Heart right ventricle (tissue), 16 donors: Measurements from ENCODE around the gene MED16. TPM values are rescaled to one million over a fixed set of nuclear protein-coding genes. Genes with fewer than 3 reads are reported as not detected.

Experiments used
- ATAC-seq, 8 donors: fragments of 200-7000 bp; cut with Tn5 transposase; one replicate each; pipeline ENCODE4 v1.9.1; 2020; ENCODE audit warnings: mild to moderate bottlenecking in 8 of 8, moderate library complexity in 8 of 8, moderate number of reproducible peaks in 1 of 8
- DNase-seq, 2 donors: peaks; one replicate each; pipeline ENCODE4 v3.0.0-alpha.2; 2020
- H3K27ac ChIP-seq, 10 donors: fragments of 200-600 bp; sonication (generic) in 2 of 10; one replicate each; pipeline versions ENCODE4 v1.5.0 to v1.8.0; 2020 to 2022; ENCODE audit warnings: mild to moderate bottlenecking in 3 of 10
- H3K27me3 ChIP-seq, 7 donors: fragments of 200-600 bp; one replicate each; pipeline ENCODE4 v1.8.0; 2021 to 2022; ENCODE audit warnings: mild to moderate bottlenecking in 2 of 7
- H3K36me3 ChIP-seq, 9 donors: fragments of 200-600 bp; sonication (generic) in 1 of 9; one replicate each; pipeline versions ENCODE4 v1.5.0 to v1.8.0; 2020 to 2022; ENCODE audit warnings: mild to moderate bottlenecking in 2 of 9
- H3K4me1 ChIP-seq, 9 donors: fragments of 200-600 bp; sonication (generic) in 1 of 9; one replicate each; pipeline versions ENCODE4 v1.5.0 to v1.8.0; 2020 to 2022; ENCODE audit warnings: mild to moderate bottlenecking in 4 of 9
- H3K4me3 ChIP-seq, 10 donors: fragments of 200-600 bp; sonication (generic) in 2 of 10; one replicate each; pipeline versions ENCODE4 v1.5.0 to v1.8.0; 2020 to 2022; ENCODE audit warnings: mild to moderate bottlenecking in 7 of 10, moderate library complexity in 2 of 10
- H3K9me3 ChIP-seq, 11 donors: fragments of 200-600 bp in 10 of 11; sonication (generic) in 2 of 11; one replicate each; pipeline versions ENCODE4 v1.5.0 to v1.8.0; 2013 to 2022; ENCODE audit warnings: mild to moderate bottlenecking in 2 of 11, control low read depth in 1 of 11, moderate library complexity in 1 of 11
- WGBS, 2 donors: extraction: QIAGEN DNeasy Blood & Tissue Kit; methylation state at CpG; one replicate each; pipeline ENCODE4 v1.1.7; 2013; ENCODE audit warnings: inconsistent platforms in 1 of 2; 5-methylcytosine and 5-hydroxymethylcytosine counted together
- intact Hi-C, 10 donors: fragments of 100-400 bp; cut with DNase I; formaldehyde crosslinking; loops; one replicate each; pipeline versions ENCODE4 v1.11.1 to v1.14.2; 2022
- polyA plus RNA-seq, 2 donors: library from polyadenylated mRNA; stranded (reverse); fragments of 200-250 nt; gene quantifications; one replicate each; pipeline ENCODE4 v1.2.3, GENCODE V29; 2013
- total RNA-seq, 10 donors: library from RNA; stranded (reverse); fragmentation: NEBNext Ultra II Directional in 3 of 10; extraction: Animal tissue kit (Norgen Biotek cat#: 25700) in 3 of 10; gene quantifications; one replicate each; pipeline versions ENCODE4 v1.2.1 to v1.2.4, GENCODE V29; 2021 to 2023
- TF ChIP-seq, protein P1 (sequence below), 9 donors: fragments of 200-600 bp; sonication (generic) in 2 of 9; IDR thresholded peaks; one replicate each; pipeline versions ENCODE4 v1.5.0 to v1.8.0; 2021 to 2022; ENCODE audit warnings: antibody characterized with exemption in 9 of 9, mild to moderate bottlenecking in 5 of 9, moderate library complexity in 1 of 9
- donor health status: Arrhythmogenic right ventricular cardiomyopathy.
- donor health status: ischemic (EF 13 %, LVEDD 7.1; RV severe dilation, severe dysfunction).
- donor health status: healthy with polysubstance abuse.
- donor health status: DM: no; HTN: yes; CAD: no.
- donor health status: DM: no; HTN: no; CAD: no.
- donor health status: ischemic (EF 25% LVEDD 6.9; RV normal size, moderate dysfunction).
- donor health status: ischemic (EF 25% LVEDD 5.7; RV mildly dilated, moderate dysfunction).
- donor health status: healthy.
- donor health status: DM: yes; HTN: yes; CAD: no.
- donor health status: Ischemic cardiomyopathy.
- donor health status: ischemic (EF 35%, LVEDD 5.7; RV mildly dilated, moderate dysfunction).
- donor health status: nonischemic (EF 11% LVEDD 7.7; RV severe dilation, severe dysfunction).
- donor health status: DM: yes; HTN: yes; CAD: no.
- donor health status: PGD.
- donor health status: ischemic (EF 29% LVEDD 5.4; RV normal size, mild dysfunction).
- donor health status: nonischemic (EF 23%, LVEDD 6.1; RV moderate dilation, normal function).

Gene MED16
- total and polyA plus RNA-seq, 12 donors = 17.6 to 42.9 (median 27.7) TPM

DNA sequence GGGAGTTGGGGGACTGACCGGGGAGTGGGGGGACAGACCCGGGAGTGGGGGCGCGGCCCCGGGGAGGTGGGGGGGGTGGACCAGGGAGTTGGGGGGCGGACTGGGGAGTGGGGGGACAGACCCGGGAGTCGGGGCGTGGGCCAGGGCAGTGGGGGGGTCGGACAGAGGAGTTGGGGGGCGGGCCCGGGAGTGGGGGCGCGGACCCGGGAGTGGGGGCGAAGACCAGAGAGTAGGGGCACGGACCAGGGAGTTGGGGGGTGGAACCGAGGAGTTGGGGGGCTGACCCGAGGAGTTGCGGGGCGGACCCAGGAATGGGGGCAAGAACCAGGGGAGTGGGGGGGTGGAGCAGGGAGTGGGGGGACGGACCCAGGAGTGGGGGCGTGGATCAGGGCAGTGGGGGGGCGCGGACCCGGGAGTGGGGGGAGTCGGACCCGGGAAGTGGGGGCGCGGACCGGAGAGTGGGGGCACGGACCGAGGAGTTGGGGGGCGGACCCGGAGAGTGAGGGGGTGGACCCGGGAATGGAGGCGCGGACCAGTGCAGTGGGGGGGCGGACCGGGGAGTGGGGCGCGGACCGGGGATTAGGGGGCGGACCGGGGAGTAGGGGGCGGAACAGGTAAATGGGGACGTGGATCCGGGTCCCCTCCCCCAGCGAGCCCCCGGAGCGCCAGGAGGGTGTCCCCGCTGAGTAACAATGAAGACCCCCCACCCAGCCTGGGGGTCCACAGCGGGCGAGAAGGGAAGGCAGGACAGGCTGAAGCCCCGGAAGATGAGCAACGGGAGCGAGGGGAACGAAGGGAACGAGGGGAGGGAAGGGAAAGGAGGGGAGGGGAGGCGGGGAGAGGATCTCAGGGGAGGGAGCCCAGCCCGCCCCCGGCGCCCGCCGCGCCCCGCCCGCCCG, 19.4 kb upstream of the MED16 start:
- Histone ChIP-seq H3K4me3 (peak overlapping the region; percentile 60 to 99 (median 88)), H3K9me3 (no peaks in the 10 kb centered on the region), H3K27me3 (peaks cover 4 to 16% (median 14%) of the 10 kb centered on the region in 7 donors), H3K36me3 (peaks cover 0 to 3% (median 0%) of the 10 kb centered on the region in 9 donors), H3K27ac (peak overlapping the region; percentile 70 to 99 (median 92)), H3K4me1 (peaks cover 7 to 59% (median 15%) of the 10 kb centered on the region in 9 donors)
- ATAC-seq (peak in 3 of 8 donors; percentile 9 to 16 (median 15)), DNase-seq (no peak)
- 2 to 8% methylated on average over 39 to 68 of the region's 69 CpGs for WGBS, 2 donors
- intact Hi-C loops = loop anchor here in 2 of 10 donors (1.0 to 2.0 kb wide), 2 partner anchors 19 to 50 kb away; partner anchors contain the start of genes MED16 (in 1 of the 2) and RNU6-9 (in 1 of the 2)
- TF ChIP-seq, protein P1, sequence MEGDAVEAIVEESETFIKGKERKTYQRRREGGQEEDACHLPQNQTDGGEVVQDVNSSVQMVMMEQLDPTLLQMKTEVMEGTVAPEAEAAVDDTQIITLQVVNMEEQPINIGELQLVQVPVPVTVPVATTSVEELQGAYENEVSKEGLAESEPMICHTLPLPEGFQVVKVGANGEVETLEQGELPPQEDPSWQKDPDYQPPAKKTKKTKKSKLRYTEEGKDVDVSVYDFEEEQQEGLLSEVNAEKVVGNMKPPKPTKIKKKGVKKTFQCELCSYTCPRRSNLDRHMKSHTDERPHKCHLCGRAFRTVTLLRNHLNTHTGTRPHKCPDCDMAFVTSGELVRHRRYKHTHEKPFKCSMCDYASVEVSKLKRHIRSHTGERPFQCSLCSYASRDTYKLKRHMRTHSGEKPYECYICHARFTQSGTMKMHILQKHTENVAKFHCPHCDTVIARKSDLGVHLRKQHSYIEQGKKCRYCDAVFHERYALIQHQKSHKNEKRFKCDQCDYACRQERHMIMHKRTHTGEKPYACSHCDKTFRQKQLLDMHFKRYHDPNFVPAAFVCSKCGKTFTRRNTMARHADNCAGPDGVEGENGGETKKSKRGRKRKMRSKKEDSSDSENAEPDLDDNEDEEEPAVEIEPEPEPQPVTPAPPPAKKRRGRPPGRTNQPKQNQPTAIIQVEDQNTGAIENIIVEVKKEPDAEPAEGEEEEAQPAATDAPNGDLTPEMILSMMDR (IDR thresholded peaks at IDR 0.05) = no peak

DNA sequence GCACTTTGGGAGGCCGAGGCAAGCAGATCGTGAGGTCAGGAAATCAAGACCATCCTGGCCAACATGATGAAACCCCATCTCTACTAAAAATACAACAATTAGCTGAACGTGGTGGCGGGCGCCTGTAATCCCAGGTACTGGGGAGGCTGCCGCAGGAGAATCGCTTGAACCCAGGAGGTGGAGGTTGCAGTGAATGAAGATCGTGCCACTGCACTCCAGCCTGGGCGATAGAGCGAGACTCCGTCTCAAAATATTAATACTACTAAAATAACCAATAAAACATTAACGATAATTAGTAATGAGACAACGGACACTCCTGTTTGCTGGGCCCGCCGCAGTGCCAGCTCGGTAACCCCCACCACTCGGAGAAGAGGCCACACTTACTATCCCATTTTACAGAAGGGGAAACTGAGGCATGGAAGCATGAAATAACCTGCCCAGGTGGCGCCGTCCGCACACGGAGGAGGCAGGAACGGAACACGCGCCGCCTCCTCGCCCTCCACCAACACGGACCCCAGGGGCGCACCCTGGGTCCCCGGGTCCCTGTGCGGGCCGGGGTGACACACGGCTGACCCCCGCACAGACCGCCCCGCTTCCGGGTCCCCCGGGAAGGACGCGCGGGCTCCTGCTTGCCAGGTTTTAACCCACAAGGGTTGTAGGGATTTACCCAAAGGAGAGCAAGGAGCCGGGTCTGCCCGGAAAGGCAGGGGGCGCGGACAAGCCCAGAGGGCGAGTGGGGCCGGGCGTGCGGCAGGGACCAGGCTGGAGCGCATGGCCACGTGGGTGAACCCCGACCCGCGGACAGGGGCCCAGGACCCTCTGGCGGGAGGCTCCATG, 18.4 kb upstream of the MED16 start:
- peaks cover 0 to 54% (median 7%) of the 10 kb centered on the region in 9 donors for H3K4me1 ChIP-seq
- DNase-seq = no peak

DNA sequence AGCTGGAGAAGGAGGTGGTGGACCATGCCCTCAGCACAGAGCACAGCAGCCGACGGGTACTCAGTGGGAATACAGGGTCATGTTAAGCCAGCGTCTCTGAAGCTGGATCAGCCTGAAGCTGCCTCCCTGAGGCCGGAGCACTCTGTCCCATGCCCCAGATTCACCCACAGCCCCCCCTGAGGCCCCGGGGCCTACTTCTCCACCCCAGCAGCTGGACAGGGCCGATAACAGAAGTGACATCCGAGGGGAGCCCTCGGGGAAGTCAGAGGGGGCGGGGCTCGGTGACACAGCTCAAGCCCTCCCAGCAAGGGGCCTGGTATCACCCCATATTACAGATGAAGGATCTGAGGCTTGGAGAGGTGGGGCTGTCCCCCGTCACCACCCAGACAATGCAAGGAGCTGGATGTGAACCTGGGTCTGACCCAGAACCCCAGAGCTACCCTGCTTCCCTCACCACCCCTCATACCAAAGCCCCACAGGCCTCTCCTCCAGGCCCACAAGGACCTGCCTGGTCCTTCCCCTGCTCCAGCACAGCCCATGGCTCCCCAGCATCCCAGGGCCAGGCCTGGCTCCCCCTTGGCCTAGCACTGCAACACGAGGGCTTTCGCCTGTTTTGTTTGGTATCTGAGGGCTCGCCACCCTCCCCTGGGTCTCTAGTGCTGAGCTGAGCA, 14.3 kb upstream of the MED16 start:
- 73 to 75% methylated on average over 14 of the region's 14 CpGs for WGBS, 2 donors
- TF ChIP-seq, protein P1 (IDR thresholded peaks at IDR 0.05) = no peak
- peak overlapping the region in 2 of 10 donors; percentile 14 to 93 for H3K27ac ChIP-seq
- no peak for DNase-seq
- peaks cover 0 to 46% (median 0%) of the 10 kb centered on the region in 9 donors for H3K4me1 ChIP-seq
- no peaks in the 10 kb centered on the region for H3K27me3 ChIP-seq
- peaks cover 0 to 7% (median 0%) of the 10 kb centered on the region in 9 donors for H3K36me3 ChIP-seq
- intact Hi-C loops = loop anchor here in 1 of 10 donors (5.0 kb wide), 1 partner anchor 35 kb away; no protein-coding TSS in a partner anchor
- peak in 3 of 8 donors; percentile 24 to 32 (median 30) for ATAC-seq
- H3K9me3 ChIP-seq = no peaks in the 10 kb centered on the region
- H3K4me3 ChIP-seq = peak overlapping the region in 1 of 10 donors; percentile 47

More for the DNA sequence above, 18.4 kb upstream of the MED16 start:
- Histone ChIP-seq H3K27me3 (peaks cover 0 to 6% (median 4%) of the 10 kb centered on the region in 7 donors), H3K9me3 (no peaks in the 10 kb centered on the region), H3K27ac (peak overlapping the region in 1 of 10 donors; percentile 50), H3K36me3 (peaks cover 0 to 3% (median 0%) of the 10 kb centered on the region in 9 donors), H3K4me3 (peak overlapping the region in 1 of 10 donors; percentile 82)
- 84% methylated on average over 49 to 54 of the region's 54 CpGs for WGBS, 2 donors
- intact Hi-C loops = loop anchor here in 1 of 10 donors (2.0 kb wide), 1 partner anchor 49 kb away; no protein-coding TSS in a partner anchor
- TF ChIP-seq, protein P1 (IDR thresholded peaks at IDR 0.05) = no peak
- peak in 1 of 8 donors; percentile 35 for ATAC-seq
